GM18505 (cell line): Measurements from ENCODE around the gene TMEM198.

Source experiments
- ATAC-seq: cut with Tn5 transposase; IDR thresholded peaks from one replicate; pipeline ENCODE4 v1.9.1; 2021; ENCODE audit not compliant: unreplicated experiment
- POLR2A ChIP-seq: IDR thresholded peaks from 4 replicates; pipeline ENCODE4 v1.6.1; 2011; ENCODE audit warnings: borderline replicate concordance; ENCODE audit not compliant: insufficient read depth, insufficient read length; ENCODE audit errors: extremely low read depth

Gene TMEM198

GRCh38 chr2:219561179-219562048 lies 17.6 kb downstream of the TMEM198 start:
- no peak for TF ChIP-seq POLR2A
- no peak for ATAC-seq

DNA sequence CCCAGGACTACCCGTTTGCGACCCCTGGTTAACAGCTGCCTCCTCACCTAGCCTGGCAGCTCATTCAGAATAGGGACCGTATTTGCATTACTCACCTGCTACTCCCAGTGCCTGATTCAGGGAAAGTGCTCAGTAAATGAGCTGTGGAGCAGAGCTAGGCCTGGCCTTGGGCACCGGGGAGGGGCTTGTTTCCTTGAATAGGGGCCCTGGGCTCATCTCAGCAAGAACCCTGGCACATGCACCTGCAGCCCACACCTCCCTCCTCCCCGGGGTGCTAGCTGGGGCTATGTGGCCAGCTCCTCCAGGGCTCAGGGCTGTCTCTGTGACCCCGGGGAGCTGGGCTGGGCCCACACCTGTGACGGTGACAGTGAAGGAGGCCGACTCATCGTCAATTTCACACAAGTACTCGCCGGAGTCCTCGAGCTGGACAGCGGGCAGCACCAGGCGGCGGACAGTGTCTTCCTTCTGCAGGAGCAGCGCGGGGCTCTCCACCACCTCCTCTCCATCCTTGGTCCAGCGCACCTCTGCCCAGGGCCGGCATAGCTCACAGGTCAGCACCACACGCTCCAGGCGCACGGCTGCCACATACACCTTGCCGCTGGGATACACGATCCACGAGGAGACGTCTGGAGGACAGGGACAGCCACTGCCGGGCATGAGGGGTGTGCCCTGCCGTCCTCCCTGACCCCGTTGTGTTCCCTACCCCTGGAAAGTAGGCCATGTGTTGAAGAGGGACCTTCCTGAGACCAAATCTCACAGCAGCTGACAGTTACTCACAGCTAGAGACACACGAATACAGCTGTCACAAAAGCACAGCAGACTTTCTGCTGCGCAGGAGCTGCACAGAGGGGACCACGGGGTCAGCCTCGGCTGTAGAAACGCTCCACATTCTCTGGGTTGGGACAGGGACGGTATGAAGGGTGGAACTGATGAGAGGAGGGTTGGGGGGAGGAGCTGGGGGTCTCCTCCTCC lies 18.5 kb downstream of the TMEM198 start:
- TF ChIP-seq POLR2A, result no peak

DNA sequence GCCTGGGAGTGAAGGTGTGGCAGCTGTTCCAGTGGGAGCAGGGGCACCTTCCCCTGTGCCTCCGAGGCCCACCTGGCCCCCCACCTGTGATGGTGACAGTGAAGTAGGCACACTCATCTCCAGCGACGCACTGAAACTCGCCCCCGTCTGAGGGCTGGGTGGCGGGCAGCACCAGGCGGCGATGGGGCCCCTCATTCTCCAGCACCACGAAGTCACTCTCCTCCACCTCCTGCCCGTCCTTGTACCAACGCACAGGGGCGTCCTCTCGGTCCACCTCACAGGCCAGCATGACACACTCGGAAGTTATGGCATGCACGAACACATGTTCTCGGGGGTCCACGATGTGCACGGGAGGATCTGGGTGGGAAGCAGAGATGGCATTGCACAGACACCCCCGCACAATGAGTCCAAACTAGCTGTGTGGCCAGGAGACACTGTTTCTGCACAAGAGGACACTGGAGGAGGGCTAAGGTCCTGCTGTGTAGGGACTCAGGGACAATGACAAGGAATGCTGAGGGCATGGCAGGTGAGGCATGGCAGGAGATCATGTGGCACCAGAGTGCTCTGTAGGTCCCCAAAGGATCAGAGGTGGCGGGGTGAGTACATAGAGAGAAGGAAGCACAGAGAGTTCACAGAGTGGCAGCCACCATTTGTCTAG lies 19.6 kb downstream of the TMEM198 start:
- no peak for ATAC-seq
- TF ChIP-seq POLR2A, result no peak

More for the DNA sequence above, 18.5 kb downstream of the TMEM198 start:
- no peak for ATAC-seq

DNA sequence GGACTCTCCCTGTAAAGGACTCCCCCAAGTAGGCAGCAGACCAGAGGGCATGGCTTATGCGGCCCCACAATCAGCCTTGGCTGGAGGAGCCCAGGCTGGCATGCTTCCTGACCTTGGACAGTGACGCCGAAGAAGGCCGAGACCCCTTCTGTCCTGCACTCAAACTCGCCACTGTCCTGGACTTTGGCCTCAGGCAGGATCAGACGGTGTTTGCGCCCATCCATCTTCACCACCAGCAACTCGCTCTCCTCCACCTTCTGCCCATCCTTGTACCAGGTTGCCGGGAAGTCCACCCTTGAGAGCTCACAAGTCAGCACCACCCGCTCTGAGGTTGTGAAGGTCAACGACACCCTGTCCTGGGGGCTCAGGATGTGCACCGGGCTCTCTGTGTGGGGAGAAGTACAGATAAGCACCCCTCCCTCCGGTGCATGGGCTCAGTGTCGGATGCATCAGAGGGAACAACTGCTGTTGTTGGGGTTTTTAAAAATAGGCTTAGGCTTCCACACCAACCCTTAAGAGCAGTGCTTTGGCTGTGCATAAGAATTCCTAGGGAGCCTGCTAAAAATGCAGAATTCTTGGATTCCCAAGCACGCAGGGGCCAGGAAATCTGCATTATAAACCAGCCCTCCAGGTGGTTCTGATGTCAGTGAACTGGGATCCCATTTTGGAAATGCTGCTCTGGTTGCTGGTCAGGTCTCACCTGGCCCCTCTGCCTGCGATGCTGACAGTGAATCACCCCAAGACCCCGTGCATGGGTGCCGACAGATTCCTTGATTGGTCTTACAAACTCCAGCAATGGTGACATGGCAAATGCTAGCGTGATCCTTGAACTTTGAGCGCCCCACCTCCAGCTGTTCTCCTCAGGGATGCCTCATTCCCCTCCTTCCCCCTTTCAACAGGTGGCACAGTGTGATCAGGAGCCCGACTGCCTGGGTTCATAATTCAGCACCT lies 21.6 kb downstream of the TMEM198 start:
- TF ChIP-seq POLR2A, result no peak
- ATAC-seq, result no peak

DNA sequence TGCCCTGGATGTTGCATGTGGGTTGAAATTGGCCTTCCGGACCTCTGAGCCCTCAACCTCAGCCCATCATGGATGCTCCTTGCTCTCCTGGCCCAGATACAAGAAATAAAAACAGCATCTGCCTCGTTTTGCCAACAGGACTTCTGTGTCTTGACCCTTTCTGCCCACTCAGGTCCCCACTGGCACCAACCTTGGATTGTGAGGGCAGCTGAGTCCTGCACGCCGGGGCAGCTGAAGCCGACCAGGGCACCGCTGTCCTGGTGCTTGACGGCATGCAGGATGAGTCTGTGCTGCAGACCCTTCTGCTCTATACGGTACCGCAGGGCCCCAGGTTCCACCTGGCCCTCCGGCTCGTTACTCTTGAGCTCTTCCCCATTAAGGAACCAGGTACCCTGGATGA lies 22.8 kb downstream of the TMEM198 start:
- no peak for ATAC-seq
- TF ChIP-seq POLR2A, result no peak

- no peak for ATAC-seq
- TF ChIP-seq POLR2A, result no peak
These were observed 23.3 kb downstream of the TMEM198 start for GRCh38 chr2:219567131-219567530.

DNA sequence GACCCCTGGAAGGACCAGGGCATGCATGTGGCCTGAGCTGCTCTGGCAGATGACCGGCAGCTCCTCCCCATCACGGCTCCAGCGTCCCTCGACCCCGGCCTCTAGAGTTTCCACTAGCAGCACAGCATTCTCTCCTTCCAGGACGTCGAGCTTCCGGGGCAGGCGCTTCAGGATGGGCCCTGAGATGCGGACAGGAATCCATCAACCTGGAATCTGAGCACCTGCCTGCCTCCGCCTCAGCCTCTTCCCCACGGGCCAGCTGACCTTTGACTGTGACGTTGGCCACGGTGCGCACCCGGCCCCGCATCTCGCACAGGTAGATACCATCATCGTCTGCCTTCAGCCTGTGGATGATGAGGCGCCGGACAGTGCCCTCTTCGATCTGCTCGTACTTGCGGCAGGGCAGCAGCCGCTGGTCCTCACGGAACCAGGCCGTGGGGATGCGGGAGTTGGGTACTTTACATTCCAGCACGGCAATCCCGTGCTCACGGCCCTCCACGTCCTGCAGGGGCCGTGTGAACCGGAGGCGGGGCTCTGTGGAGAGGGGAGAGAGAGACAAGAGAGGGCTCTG lies 24.0 kb downstream of the TMEM198 start:
- ATAC-seq, result no peak
- no peak for TF ChIP-seq POLR2A

DNA sequence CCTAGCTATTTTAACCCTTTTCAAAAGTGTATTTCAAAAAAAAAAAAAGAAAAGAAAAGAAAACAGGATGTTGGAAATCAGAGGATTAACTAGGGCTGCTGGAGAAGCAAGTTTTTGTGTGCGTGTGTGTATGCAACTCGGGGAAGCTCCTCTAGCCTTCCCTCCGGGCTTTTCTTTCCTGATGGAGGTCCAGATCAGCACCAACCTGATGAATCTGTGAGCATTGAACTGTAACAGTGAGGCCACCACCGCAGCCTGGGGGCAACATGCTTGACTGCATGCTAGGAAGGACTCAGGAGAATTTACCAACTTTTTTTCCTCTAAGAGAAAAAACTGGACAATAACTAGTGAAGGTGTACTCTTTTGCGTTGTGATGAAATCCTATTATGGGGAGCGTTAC lies 25.2 kb downstream of the TMEM198 start:
- TF ChIP-seq POLR2A, result no peak
- ATAC-seq, result no peak

- no peak for ATAC-seq
- no peak for TF ChIP-seq POLR2A
These were observed 25.8 kb downstream of the TMEM198 start for GRCh38 chr2:219569635-219570034.

DNA sequence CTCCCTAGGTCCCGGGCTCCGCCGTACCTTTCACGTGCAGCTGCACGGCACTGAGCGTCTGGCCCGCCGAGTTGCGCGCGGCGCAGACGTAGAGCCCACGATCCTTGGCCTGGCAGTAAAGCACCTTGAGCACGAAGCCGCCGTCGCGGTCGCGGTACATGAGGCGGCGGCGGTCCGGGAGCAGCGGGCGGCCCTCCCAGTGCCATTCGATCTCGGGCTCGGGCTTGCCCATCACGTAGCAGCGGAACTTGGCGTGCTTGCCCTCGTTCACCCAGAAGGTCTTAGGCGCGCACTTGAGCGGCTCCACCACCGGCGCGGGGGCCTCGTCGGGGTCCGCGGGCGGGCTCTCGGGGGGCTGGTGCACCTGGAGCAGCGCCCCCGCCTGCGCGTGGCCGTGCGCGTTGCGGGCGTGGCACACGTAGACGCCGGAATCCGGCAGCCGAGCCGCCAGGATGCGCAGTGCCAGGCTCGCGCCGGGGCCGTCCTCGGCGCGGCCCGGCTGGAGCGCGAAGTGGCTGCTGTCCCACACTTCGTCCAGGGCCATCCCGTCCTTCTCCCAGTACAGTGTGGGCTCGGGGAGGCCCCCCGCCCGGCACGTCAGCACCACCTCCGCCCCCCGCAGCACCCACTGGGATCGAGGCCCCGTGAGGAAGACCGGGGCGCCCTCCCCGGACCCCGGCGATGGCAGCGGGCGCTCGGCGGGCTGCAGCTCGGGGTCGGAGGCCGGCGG lies 26.5 kb downstream of the TMEM198 start:
- no peak for TF ChIP-seq POLR2A
- ATAC-seq, result no peak

- ATAC-seq, result no peak
- no peak for TF ChIP-seq POLR2A
These were observed 27.1 kb downstream of the TMEM198 start for GRCh38 chr2:219570924-219571310.

DNA sequence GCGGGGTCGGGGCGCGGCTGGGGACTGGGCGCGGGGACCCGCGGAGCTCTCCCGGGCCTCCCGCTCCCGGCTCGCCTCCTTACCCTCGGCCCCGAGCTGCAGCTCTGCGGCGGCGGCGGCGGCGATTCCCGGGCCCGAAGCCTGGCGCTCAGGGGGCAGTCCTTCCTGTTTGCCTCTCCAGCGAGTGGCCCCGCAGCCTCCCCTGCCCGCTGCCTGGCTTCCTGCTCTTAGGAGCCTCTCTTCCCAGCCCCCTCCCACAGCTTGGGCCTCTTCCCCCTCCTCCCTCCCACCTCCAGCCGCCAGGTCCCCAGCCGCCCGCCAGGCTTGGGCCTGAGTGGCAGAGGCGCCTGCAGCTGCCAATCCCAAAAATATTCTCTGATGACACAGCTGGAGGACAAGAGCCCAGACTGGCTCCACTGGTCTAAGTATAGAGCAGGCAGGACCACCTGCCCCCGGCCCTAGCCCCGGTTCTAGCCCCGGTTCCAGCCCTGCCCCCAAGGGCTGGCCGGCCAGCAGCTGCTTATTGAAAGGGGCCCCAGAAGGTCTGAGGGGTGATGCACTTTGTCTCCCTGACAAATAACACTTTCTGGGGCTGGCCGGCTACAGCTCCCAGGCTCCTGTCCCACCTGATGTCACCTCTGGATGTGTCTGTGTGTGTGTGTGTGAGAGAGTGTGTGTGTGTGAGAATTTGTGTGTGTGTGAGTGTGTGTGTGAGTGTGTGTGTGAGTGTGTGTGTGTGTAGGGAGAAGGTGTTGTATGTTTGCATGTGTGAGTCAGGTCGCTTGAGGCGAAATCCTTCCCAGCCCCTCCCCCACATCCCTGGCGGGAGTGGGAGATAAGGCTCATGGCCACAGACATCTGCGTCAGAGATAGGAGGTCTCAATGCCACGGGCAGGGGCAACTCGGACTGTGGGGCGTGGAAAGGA lies 27.7 kb downstream of the TMEM198 start, which contains the start of gene OBSL1:
Gene OBSL1, minus strand, starts transcription at position 229 of the 926 bp plus-strand sequence. CDS start 307 bp downstream, outside the sequence.
- TF ChIP-seq POLR2A, result no peak
- no peak for ATAC-seq
